HG03521 (cell line): Measurements from ENCODE around the gene ABLIM3.
"Not testable (repeated sequence)": the region's sequence is repeated elsewhere in the genome, so short reads cannot be mapped to it uniquely, and the experiment has no call there.

ENCODE experiments used
- ATAC-seq: cut with Tn5 transposase; IDR thresholded peaks from one replicate; pipeline ENCODE4 v1.9.1; 2021; ENCODE audit warnings: mild to moderate bottlenecking, moderate library complexity; ENCODE audit not compliant: unreplicated experiment

Gene ABLIM3

GRCh38 chr5:149185067-149185466, 43.8 kb downstream of the ABLIM3 start:
- ATAC-seq, result no peak

- ATAC-seq, result no peak
These were observed 45.2 kb downstream of the ABLIM3 start for GRCh38 chr5:149186506-149186905.

GRCh38 chr5:149187617-149188016, 46.3 kb downstream of the ABLIM3 start:
- not testable (repeated sequence) for ATAC-seq

- ATAC-seq, result no peak
These were observed 47.1 kb downstream of the ABLIM3 start for GRCh38 chr5:149188383-149188782.

GRCh38 chr5:149195337-149195887, 54.1 kb downstream of the ABLIM3 start:
- ATAC-seq, result no peak

- ATAC-seq, result no peak
These were observed 54.7 kb downstream of the ABLIM3 start for GRCh38 chr5:149195962-149196361.

- no peak for ATAC-seq
These were observed 56.9 kb downstream of the ABLIM3 start for GRCh38 chr5:149198148-149198547.

GRCh38 chr5:149200355-149200754, 59.1 kb downstream of the ABLIM3 start:
- no peak for ATAC-seq

GRCh38 chr5:149201121-149201637, 59.9 kb downstream of the ABLIM3 start:
- no peak for ATAC-seq

GRCh38 chr5:149202910-149203451, 61.7 kb downstream of the ABLIM3 start:
- no peak for ATAC-seq

GRCh38 chr5:149203921-149204441, 62.7 kb downstream of the ABLIM3 start:
- no peak for ATAC-seq

GRCh38 chr5:149205625-149206523, 64.6 kb downstream of the ABLIM3 start:
- ATAC-seq, result no peak

GRCh38 chr5:149206524-149207141, 65.3 kb downstream of the ABLIM3 start:
- no peak for ATAC-seq

GRCh38 chr5:149207831-149208230, 66.5 kb downstream of the ABLIM3 start:
- ATAC-seq, result no peak

- ATAC-seq, result no peak
These were observed 68.9 kb downstream of the ABLIM3 start for GRCh38 chr5:149210225-149210624.

- ATAC-seq, result no peak
These were observed 69.7 kb downstream of the ABLIM3 start for GRCh38 chr5:149210968-149211490.

GRCh38 chr5:149211566-149211965, 70.3 kb downstream of the ABLIM3 start:
- ATAC-seq, result no peak

- ATAC-seq, result no peak
These were observed 71.1 kb downstream of the ABLIM3 start for GRCh38 chr5:149212198-149212951.

GRCh38 chr5:149213264-149213880, 72.1 kb downstream of the ABLIM3 start:
- ATAC-seq, result no peak
